Activated CD4-positive, CD25-positive, alpha-beta regulatory T cell treated with anti-CD3 and anti-CD28 coated beads, Interleukin-2, amount 50 U/mL, for 16 hours (primary cell): Measurements from ENCODE around the gene DDC.
"Not testable (repeated sequence)": the region's sequence is repeated elsewhere in the genome, so short reads cannot be mapped to it uniquely, and the experiment has no call there.

ENCODE experiments used
- DNase-seq: peaks from one replicate; pipeline ENCODE4 v3.0.0-alpha.2; 2020; ENCODE audit warnings: low read depth, low spot score

Gene DDC

GRCh38 chr7:50528266-50529092, 36.7 kb downstream of the DDC start:
- DNase-seq = no peak

GRCh38 chr7:50519350-50519749, 45.9 kb downstream of the DDC start:
- not testable (repeated sequence) for DNase-seq

GRCh38 chr7:50513166-50513871, 51.9 kb downstream of the DDC start:
- no peak for DNase-seq

GRCh38 chr7:50512384-50512783, 52.8 kb downstream of the DDC start:
- no peak for DNase-seq

GRCh38 chr7:50509459-50509858, 55.7 kb downstream of the DDC start:
- DNase-seq = no peak

DNA sequence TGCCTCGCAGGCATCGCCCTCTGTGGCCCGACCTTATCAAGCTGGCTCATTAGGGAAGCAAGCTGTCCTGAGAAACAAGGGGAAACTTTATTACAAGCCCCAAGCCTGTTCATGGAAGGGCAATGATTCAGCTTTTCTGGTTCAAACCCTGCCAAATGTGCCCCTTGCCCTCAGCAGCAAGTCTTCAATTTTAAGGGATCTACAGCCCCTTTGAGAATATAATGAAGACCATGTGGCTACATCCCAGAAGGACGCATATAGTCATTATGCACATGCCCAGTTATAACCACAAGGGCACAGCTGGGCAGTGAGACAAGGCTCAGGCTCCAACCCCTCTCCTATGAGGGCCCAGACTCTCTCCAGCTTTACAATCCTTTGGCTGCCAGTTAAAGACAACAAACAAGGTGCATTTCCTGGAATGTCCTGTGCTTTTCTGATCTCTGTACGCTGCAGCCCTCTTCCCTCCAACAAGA, 56.7 kb downstream of the DDC start:
- no peak for DNase-seq

DNA sequence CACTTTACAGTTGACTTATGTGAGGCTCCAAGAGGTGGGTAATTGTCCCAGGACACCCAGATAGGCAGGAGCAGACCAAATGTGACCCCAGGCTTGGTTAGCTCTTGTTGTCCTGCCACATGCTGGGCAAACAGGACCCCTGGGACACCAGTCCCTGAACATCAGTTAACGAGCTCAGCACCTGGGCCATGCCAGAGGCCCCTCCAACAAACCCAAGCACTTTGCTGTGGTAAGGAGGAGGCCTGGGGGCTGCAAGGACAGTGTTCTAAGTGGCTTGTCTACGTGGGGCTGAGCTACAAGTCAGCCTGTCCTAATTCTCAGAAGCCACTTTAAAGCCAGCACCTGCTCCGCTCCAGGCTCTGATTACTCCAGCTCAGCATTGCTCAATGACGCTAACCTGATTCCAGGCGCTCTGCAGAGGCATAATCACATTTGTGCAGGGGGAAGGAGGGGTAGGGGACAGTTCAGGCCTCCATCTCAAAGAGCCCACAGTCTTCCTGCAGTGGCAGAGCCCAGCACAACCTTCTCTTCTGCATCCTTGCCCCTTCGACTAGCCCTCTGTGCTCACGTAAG, 57.2 kb downstream of the DDC start:
- DNase-seq = no peak

DNA sequence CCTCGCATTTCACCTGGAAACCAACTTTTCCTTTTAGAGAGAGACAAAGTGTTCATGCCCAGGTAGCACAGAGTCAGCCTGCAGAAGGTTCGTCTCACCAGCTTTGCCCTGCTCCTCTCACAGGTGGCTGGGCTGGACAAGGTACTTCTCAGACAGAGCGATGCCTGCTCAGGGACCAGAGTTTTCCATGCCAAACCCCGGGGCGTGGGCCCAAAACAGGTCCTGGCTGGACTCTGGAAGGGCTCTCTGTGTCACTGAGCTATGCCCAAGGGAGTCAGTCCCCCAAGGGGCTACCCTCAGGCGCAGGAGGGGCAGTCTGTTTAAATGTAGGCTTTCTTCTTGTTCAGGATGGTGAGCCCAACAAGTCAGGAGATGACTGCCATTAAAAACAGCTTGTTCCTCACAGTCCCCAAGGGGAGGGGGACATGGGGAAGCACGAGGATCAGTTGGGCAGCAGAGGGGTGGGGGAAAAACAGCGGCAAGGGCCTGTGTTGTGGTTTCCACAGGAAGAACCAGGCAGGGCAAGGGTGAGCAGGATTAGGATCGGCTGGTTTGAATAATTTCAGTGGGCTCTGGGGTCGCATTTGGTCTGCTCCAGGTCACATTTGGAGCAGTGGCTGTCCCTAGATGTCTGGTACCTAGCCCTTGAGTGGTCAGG, 59.5 kb downstream of the DDC start:
- no peak for DNase-seq

GRCh38 chr7:50504646-50505546, 60.3 kb downstream of the DDC start:
- no peak for DNase-seq

- no peak for DNase-seq
These were observed 62.3 kb downstream of the DDC start for GRCh38 chr7:50502947-50503346.

GRCh38 chr7:50502001-50502684, 63.1 kb downstream of the DDC start:
- no peak for DNase-seq

DNA sequence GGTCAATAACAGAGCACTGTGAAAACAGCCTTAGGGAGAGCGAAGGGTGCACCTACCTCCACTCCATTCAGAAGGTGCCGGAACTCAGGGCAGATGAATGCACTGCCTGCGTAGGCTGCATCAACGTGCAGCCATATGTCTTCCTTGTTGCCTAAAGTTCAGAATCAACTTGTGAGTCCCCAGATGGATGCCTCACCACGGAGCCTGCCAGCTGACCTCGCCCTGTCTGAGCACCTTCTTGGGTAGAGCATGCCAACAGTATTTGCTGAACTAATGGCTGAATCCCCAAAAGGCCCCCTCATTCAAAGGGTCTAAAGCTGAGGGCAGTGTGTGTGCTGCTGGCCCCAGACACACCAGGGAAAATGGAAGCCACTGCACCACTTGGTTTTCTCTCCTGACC, 66.1 kb downstream of the DDC start:
- DNase-seq = no peak

- DNase-seq = no peak
These were observed 67.2 kb downstream of the DDC start for GRCh38 chr7:50497968-50498367.

DNA sequence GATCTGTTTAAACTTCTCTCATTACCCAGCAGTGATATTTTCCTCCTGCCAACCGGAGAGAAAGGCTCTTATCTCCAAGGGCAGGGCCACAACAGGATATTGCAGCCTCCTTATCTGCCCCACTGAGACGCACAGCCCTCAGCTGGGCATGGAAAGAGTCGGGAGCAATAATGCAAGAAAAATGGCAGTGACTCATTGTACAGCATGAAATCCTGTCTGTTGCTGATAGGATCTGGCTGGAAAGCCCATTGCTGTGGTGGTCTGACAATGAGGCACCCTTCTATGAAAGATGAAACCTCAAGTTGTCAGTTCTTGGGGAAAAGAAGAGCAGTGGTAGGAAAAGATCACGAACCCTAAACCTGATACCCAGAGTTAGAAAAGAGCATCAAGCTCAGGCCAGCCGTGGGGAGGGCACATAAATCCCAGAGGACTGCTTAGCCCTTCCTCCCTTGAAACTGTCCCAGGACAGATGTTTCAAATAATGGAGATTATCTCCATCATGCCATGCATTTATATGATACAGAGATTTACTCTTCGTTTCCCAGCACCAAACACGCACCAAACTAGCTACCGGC, 68.0 kb downstream of the DDC start:
- DNase-seq = no peak

DNA sequence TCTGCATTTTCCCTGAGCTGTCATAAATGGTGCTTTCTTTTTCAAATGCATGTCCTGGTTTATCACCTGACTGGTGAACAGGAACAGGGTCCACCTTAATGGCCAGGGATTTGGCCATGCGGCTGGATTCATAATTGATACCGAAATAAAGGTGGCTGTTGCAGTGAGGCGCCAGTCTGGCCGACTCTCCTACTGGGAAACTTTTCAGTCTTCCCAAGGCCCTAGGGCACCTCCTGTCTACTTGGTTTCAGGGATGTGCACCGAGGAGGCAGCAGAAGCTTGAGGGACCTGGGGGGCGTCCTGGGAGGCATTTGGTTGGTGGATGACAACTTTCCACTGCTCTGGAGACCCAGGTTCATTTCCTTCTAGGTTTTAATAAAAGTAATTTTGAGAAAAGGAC, 68.6 kb downstream of the DDC start:
- no peak for DNase-seq

DNA sequence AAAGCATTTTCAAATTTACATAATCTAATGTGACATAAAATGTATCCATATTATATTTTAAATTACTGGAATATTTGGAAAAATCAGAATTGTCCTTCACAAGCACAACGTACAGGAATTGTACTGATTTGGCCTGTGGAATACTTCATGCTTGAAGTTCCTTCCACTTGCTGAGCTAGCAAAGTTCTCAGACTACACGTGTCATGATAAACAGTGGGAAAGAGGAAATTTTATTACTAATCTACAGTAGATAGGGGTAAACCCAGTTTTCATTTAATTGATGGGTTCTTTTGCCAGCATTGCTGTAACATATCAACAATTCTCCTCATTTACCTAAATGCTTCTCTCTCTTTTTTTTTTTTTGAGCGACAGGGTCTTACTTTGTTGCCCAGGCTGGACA, 69.5 kb downstream of the DDC start:
- DNase-seq = no peak

GRCh38 chr7:50492770-50493519, 72.3 kb downstream of the DDC start:
- DNase-seq = no peak

DNA sequence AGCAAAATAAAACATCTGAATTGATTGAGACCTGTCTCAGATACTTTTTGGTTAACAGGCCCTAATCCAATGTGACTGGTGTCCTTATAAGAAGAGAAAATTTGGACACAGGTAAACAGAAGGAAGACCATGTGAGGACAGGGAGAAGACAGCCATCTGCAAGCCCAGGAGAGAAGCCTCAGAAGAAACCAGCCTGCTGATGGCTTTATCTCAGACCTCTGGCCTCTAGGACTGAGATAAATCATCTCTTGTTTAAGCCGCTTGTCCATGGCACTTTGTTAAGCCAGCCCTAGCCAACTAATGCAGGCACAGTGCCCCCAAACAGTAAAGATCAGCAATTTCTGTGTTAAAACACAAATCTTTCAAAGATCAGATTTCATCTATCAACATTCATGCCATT, 73.3 kb downstream of the DDC start:
- no peak for DNase-seq

DNA sequence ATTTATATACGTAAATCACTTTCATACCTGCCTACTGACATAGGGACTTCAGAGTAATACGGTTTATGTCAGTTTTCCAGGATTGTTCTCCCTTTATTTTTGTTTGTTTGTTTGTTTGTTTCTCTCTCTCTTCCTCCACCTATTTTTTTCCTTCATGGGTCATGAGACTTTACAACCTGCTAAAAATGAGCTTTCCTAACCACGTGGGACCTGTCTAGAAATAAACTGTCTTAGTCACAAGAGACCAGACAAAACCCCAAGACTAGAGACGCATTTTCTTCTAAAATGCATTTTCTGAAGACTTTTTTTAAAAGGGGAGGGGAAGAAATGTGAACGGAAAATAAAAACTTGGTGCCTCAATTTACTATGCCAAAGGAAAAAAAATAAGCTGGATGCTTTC, 74.0 kb downstream of the DDC start:
- no peak for DNase-seq
